Activated CD4-positive, alpha-beta T cell treated with anti-CD3 and anti-CD28 coated beads, Interleukin-2, amount 10 ng/mL, durations not matched to agents 7 days and 5 days (primary cell): Measurements from ENCODE around the gene ROR2. TPM values are rescaled to one million over a fixed set of nuclear protein-coding genes. Genes with fewer than 3 reads are reported as not detected.
"Not testable (repeated sequence)": the region's sequence is repeated elsewhere in the genome, so short reads cannot be mapped to it uniquely, and the experiment has no call there.

Source experiments
- CTCF ChIA-PET: fragments of 350-600 bp; sonication (Branson Sonifier 250); formaldehyde crosslinking; loops from one replicate; lab custom pipeline; 2021; ENCODE audit warnings: antibody characterized with exemption; lab: Charles Lee
- POLR2A ChIA-PET: fragments of 350-600 bp; sonication (Branson Sonifier 250); formaldehyde crosslinking; loops from one replicate; lab custom pipeline; 2021; ENCODE audit warnings: antibody characterized with exemption; lab: Charles Lee
- DNase-seq: peaks from one replicate; pipeline ENCODE4 v3.0.0-alpha.2; 2020
- H3K27ac Mint-ChIP-seq: one replicate; pipeline ENCODE4 v1.8.0; 2021; ENCODE audit warnings: mild to moderate bottlenecking, moderate library complexity, mixed read lengths
- H3K27me3 Mint-ChIP-seq: one replicate; pipeline ENCODE4 v1.8.0; 2021; ENCODE audit warnings: mixed read lengths
- H3K36me3 Mint-ChIP-seq: one replicate; pipeline ENCODE4 v1.8.0; 2021; ENCODE audit warnings: low read depth, mixed read lengths
- H3K4me1 Mint-ChIP-seq: one replicate; pipeline ENCODE4 v1.8.0; 2021; ENCODE audit warnings: mixed read lengths
- H3K4me3 Mint-ChIP-seq: one replicate; pipeline ENCODE4 v1.8.0; 2021; ENCODE audit warnings: mild to moderate bottlenecking, moderate library complexity, mixed read lengths
- H3K9me3 Mint-ChIP-seq: one replicate; pipeline ENCODE4 v1.8.0; 2021; ENCODE audit warnings: mixed read lengths
- total RNA-seq, 2 experiments: library from RNA; stranded (reverse); gene quantifications; one replicate each; pipeline ENCODE4 v1.2.3, GENCODE V29; 2021

Gene ROR2
- total RNA-seq, 2 experiments from 2014 or later: 0.48 to 0.55 TPM

- ChIA-PET POLR2A (no interaction called here), CTCF (no interaction called here)
- H3K27me3 Mint-ChIP-seq: peaks cover 11% of the 10 kb centered on the region
- no peaks in the 10 kb centered on the region for H3K4me1 Mint-ChIP-seq
- H3K36me3 Mint-ChIP-seq: no peaks in the 10 kb centered on the region
- no peak overlapping the region for H3K4me3 Mint-ChIP-seq
- H3K27ac Mint-ChIP-seq: no peak overlapping the region
- no peaks in the 10 kb centered on the region for H3K9me3 Mint-ChIP-seq
- DNase-seq: no peak
Measured at GRCh38 chr9:91913986-91914385, 36.0 kb downstream of the ROR2 start.

GRCh38 chr9:91913096-91913495 lies 36.9 kb downstream of the ROR2 start:
- Mint-ChIP-seq H3K9me3 (no peaks in the 10 kb centered on the region), H3K4me3 (no peak overlapping the region), H3K27me3 (peaks cover 7% of the 10 kb centered on the region), H3K4me1 (peaks cover 4% of the 10 kb centered on the region), H3K27ac (no peak overlapping the region), H3K36me3 (no peaks in the 10 kb centered on the region)
- ChIA-PET POLR2A (no interaction called here), CTCF (no interaction called here)
- no peak for DNase-seq

GRCh38 chr9:91911657-91912056 lies 38.4 kb downstream of the ROR2 start:
- Mint-ChIP-seq H3K4me3 (no peak overlapping the region), H3K9me3 (no peaks in the 10 kb centered on the region), H3K27ac (no peak overlapping the region), H3K36me3 (no peaks in the 10 kb centered on the region), H3K27me3 (peaks cover 7% of the 10 kb centered on the region), H3K4me1 (peaks cover 19% of the 10 kb centered on the region)
- POLR2A ChIA-PET: no interaction called here
- DNase-seq: no peak
- CTCF ChIA-PET: interaction anchor here (0.7 kb wide), 1 partner anchor 38 kb away, joined by 3 read pairs; the partner anchor contains the start of gene ROR2

GRCh38 chr9:91909256-91909655 lies 40.8 kb downstream of the ROR2 start:
- DNase-seq, POLR2A ChIA-PET, H3K36me3 Mint-ChIP-seq, H3K27me3 Mint-ChIP-seq, H3K27ac Mint-ChIP-seq, H3K4me3 Mint-ChIP-seq, H3K9me3 Mint-ChIP-seq: not testable (repeated sequence)
- H3K4me1 Mint-ChIP-seq: peaks cover 20% of the 10 kb centered on the region
- CTCF ChIA-PET: interaction anchor here (0.7 to 1.0 kb wide), 2 partner anchors 150 to 1018 kb away, joined by 3 to 4 read pairs; no protein-coding TSS in a partner anchor

GRCh38 chr9:91908746-91909145 lies 41.3 kb downstream of the ROR2 start:
- no peak overlapping the region for H3K4me3 Mint-ChIP-seq
- no peaks in the 10 kb centered on the region for H3K36me3 Mint-ChIP-seq
- H3K27me3 Mint-ChIP-seq: peaks cover 4% of the 10 kb centered on the region
- POLR2A ChIA-PET: no interaction called here
- H3K27ac Mint-ChIP-seq: no peak overlapping the region
- H3K4me1 Mint-ChIP-seq: peaks cover 21% of the 10 kb centered on the region
- DNase-seq: no peak
- no peaks in the 10 kb centered on the region for H3K9me3 Mint-ChIP-seq
- CTCF ChIA-PET: interaction anchor here (0.7 to 1.6 kb wide), 4 partner anchors 26 to 1018 kb away, joined by 3 to 4 read pairs (median 3); no protein-coding TSS in a partner anchor

- no peaks in the 10 kb centered on the region for H3K36me3 Mint-ChIP-seq
- CTCF ChIA-PET: interaction anchor here (1.2 to 1.6 kb wide), 2 partner anchors 27 to 46 kb away, joined by 3 read pairs; no protein-coding TSS in a partner anchor
- POLR2A ChIA-PET: no interaction called here
Measured at GRCh38 chr9:91908293-91908623, 41.8 kb downstream of the ROR2 start.

GRCh38 chr9:91907484-91908292 lies 42.3 kb downstream of the ROR2 start:
- H3K27ac Mint-ChIP-seq: no peak overlapping the region
- H3K9me3 Mint-ChIP-seq: no peaks in the 10 kb centered on the region
- H3K4me1 Mint-ChIP-seq: peaks cover 25% of the 10 kb centered on the region
- ChIA-PET POLR2A (no interaction called here), CTCF (interaction anchor here (1.2 to 1.6 kb wide), 2 partner anchors 27 to 47 kb away, joined by 3 read pairs; no protein-coding TSS in a partner anchor)
- H3K4me3 Mint-ChIP-seq: no peak overlapping the region
- no peaks in the 10 kb centered on the region for H3K36me3 Mint-ChIP-seq
- DNase-seq: no peak
- peaks cover 10% of the 10 kb centered on the region for H3K27me3 Mint-ChIP-seq

More at GRCh38 chr9:91908293-91908623, 41.8 kb downstream of the ROR2 start:
- Mint-ChIP-seq H3K27ac (no peak overlapping the region), H3K9me3 (no peaks in the 10 kb centered on the region), H3K4me1 (peaks cover 25% of the 10 kb centered on the region), H3K4me3 (no peak overlapping the region), H3K27me3 (peaks cover 5% of the 10 kb centered on the region)
- no peak for DNase-seq

- DNase-seq: peak; percentile 81
- ChIA-PET POLR2A (no interaction called here), CTCF (no interaction called here)
- Mint-ChIP-seq H3K36me3 (no peaks in the 10 kb centered on the region), H3K4me1 (peaks cover 25% of the 10 kb centered on the region), H3K9me3 (no peaks in the 10 kb centered on the region), H3K27ac (no peak overlapping the region), H3K4me3 (no peak overlapping the region), H3K27me3 (peaks cover 13% of the 10 kb centered on the region)
Measured at GRCh38 chr9:91905991-91906469, 44.0 kb downstream of the ROR2 start.

- Mint-ChIP-seq H3K9me3 (no peaks in the 10 kb centered on the region), H3K36me3 (no peaks in the 10 kb centered on the region), H3K4me1 (peaks cover 25% of the 10 kb centered on the region), H3K27ac (no peak overlapping the region), H3K4me3 (no peak overlapping the region), H3K27me3 (peaks cover 13% of the 10 kb centered on the region)
- POLR2A ChIA-PET: no interaction called here
- CTCF ChIA-PET: no interaction called here
- DNase-seq: no peak
Measured at GRCh38 chr9:91905237-91905650, 44.8 kb downstream of the ROR2 start.

GRCh38 chr9:91904588-91905236 lies 45.3 kb downstream of the ROR2 start:
- DNase-seq: no peak
- H3K4me1 Mint-ChIP-seq: peaks cover 25% of the 10 kb centered on the region
- no peak overlapping the region for H3K27ac Mint-ChIP-seq
- H3K36me3 Mint-ChIP-seq: no peaks in the 10 kb centered on the region
- H3K4me3 Mint-ChIP-seq: no peak overlapping the region
- ChIA-PET CTCF (no interaction called here), POLR2A (no interaction called here)
- peaks cover 13% of the 10 kb centered on the region for H3K27me3 Mint-ChIP-seq
- H3K9me3 Mint-ChIP-seq: no peaks in the 10 kb centered on the region

GRCh38 chr9:91903126-91903911 lies 46.7 kb downstream of the ROR2 start:
- Mint-ChIP-seq H3K9me3 (no peaks in the 10 kb centered on the region), H3K27ac (no peak overlapping the region)

GRCh38 chr9:91902475-91903125 lies 47.4 kb downstream of the ROR2 start:
- H3K4me3 Mint-ChIP-seq: no peak overlapping the region

More at GRCh38 chr9:91903126-91903911, 46.7 kb downstream of the ROR2 start:
- H3K27me3 Mint-ChIP-seq: peaks cover 17% of the 10 kb centered on the region
- POLR2A ChIA-PET: no interaction called here
- no peaks in the 10 kb centered on the region for H3K36me3 Mint-ChIP-seq
- H3K4me1 Mint-ChIP-seq: peaks cover 22% of the 10 kb centered on the region
- H3K4me3 Mint-ChIP-seq: no peak overlapping the region
- no peak for DNase-seq
- CTCF ChIA-PET: interaction anchor here (0.5 kb wide), 1 partner anchor 190 kb away, joined by 3 read pairs; no protein-coding TSS in a partner anchor

More at GRCh38 chr9:91902475-91903125, 47.4 kb downstream of the ROR2 start:
- no peak overlapping the region for H3K27ac Mint-ChIP-seq
- no peaks in the 10 kb centered on the region for H3K36me3 Mint-ChIP-seq
- ChIA-PET CTCF (interaction anchor here (0.9 kb wide), 1 partner anchor 13 kb away, joined by 3 read pairs; no protein-coding TSS in a partner anchor), POLR2A (no interaction called here)
- no peaks in the 10 kb centered on the region for H3K9me3 Mint-ChIP-seq
- no peak for DNase-seq
- H3K27me3 Mint-ChIP-seq: peaks cover 17% of the 10 kb centered on the region
- H3K4me1 Mint-ChIP-seq: peaks cover 15% of the 10 kb centered on the region
